ENCODE data around the gene TYRO3. TPM values are rescaled to one million over a fixed set of nuclear protein-coding genes. Genes with fewer than 3 reads are reported as not detected.

The TYRO3 gene
- total RNA-seq (2022; extraction: Qiagen RNA extraction; ENCODE audit: low read depth) = 11.0 to 13.2 TPM (median 12.4 TPM) in 5 replicates

DNA sequence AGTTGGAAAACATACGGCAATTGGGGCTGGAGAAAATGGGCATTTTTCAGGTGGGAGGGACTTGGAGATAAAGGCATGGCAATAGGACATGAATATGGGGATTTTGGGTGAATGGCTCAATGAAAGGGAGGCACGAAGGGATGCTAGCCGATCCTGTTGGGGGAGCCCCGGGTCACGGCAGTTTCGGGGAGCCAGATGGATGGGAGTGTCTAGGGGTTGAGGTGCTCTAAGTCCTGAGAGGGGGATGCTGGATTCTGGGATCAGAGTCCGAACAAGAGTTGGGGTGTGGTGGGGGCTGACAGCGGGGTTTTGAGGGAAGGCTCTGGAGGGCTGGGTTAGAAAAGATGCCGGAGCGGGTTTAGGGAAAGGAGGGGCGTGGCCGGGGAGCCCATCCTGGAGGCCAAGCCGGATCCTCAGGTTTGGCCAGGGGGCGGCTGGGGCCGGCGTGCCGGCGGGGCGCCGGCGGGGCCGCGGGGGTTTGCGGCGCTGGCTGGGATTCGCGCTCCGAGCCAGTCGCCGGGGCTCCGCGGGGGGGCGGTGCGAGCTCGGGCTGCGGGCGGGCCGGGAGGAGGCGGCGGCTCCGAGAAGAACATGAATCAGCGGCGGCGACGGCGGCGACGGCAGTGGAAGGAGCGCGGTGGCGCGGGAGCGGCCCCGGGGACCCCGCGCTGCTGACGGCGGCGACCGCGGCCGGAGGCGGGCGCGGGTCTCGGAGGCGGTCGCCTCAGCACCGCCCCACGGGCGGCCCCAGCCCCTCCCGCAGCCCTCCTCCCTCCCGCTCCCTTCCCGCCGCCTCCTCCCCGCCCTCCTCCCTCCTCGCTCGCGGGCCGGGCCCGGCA lies at the start of gene TYRO3:
Gene TYRO3 (plus strand): TSS at position 813 of the 839 bp plus-strand sequence. CDS start 46 bp downstream, outside the sequence.

DNA sequence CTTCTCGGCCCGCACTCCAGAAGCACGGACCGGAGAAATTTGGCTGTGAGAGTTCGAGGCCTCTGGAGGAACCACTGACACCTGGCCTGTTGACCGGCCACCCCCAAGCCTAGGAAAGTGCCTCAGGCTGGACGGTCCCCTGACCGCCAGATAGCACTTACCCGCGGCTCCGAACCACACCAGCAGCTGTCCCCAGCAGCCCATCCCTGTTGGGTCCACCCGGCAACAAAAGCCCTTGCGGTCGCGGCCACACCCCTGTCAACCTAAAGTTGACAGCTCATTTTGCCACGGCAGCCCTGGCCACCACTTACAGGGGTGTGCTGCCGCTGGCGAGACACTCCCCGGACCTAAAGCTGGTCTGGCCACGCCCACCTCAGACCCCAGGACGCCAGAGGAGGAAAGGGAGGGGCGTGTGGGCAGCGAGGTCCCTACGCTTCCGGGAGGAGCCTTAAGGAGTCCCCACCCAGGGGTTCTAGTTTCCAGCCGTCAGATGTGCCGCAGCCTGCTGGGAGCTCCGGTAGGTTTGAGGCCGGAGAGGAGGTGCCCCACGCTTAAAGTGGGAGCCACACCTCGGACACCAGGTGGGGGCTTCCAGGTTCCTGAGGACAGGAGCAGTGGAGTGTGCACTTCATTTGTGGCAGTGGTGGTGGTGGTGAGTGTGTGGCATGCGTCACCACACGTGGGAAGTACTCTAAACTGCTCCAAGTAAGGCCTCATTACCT lies 45.3 kb upstream of the TYRO3 start, which contains the start of gene LTK:
Gene LTK (minus strand): TSS at position 322 of the 722 bp plus-strand sequence. CDS start 118 bp downstream, at position 204.

Other genes starting within 250 kb of the TYRO3 start
- 13.6 to 16.2 TPM (median 14.8 TPM) in 5 replicates for gene OIP5, start 226.6 kb upstream of the TYRO3 start, total RNA-seq (2022; extraction: Qiagen RNA extraction; ENCODE audit: low read depth)
- 65.2 to 95.4 TPM (median 72.2 TPM) in 5 replicates for gene NUSAP1, start 226.3 kb upstream of the TYRO3 start, total RNA-seq (2022; extraction: Qiagen RNA extraction; ENCODE audit: low read depth)
- gene NDUFAF1, start 156.7 kb upstream of the TYRO3 start, total RNA-seq (2022; extraction: Qiagen RNA extraction; ENCODE audit: low read depth) = 12.1 to 14.6 TPM (median 13.2 TPM) in 5 replicates
- gene RTF1, start 142.1 kb upstream of the TYRO3 start, total RNA-seq (2022; extraction: Qiagen RNA extraction; ENCODE audit: low read depth) = 16.3 to 27.5 TPM (median 19.5 TPM) in 5 replicates
- gene ITPKA, start 65.3 kb upstream of the TYRO3 start, total RNA-seq (2022; extraction: Qiagen RNA extraction; ENCODE audit: low read depth) = 1.2 to 2.0 TPM (median 1.7 TPM) in 5 replicates
- 0.06 to 0.16 TPM (median 0.10 TPM) in 4 of 5 replicates, not detected in the other for gene LTK, start 45.4 kb upstream of the TYRO3 start, total RNA-seq (2022; extraction: Qiagen RNA extraction; ENCODE audit: low read depth)
- gene RPAP1, start 15.0 kb upstream of the TYRO3 start, total RNA-seq (2022; extraction: Qiagen RNA extraction; ENCODE audit: low read depth) = 9.2 to 14.5 TPM (median 12.7 TPM) in 5 replicates
- 6.1 to 11.1 TPM (median 6.9 TPM) in 5 replicates for gene MGA, start 101.2 kb downstream of the TYRO3 start, total RNA-seq (2022; extraction: Qiagen RNA extraction; ENCODE audit: low read depth)
- gene MAPKBP1, start 215.3 kb downstream of the TYRO3 start, total RNA-seq (2022; extraction: Qiagen RNA extraction; ENCODE audit: low read depth) = 2.9 to 5.5 TPM (median 4.5 TPM) in 5 replicates

Data from A549 treated with CpdA at 1 μM for 4 hours (cell line).